ENCODE measurements around the gene DCAF16.

DCAF16 gene

DNA sequence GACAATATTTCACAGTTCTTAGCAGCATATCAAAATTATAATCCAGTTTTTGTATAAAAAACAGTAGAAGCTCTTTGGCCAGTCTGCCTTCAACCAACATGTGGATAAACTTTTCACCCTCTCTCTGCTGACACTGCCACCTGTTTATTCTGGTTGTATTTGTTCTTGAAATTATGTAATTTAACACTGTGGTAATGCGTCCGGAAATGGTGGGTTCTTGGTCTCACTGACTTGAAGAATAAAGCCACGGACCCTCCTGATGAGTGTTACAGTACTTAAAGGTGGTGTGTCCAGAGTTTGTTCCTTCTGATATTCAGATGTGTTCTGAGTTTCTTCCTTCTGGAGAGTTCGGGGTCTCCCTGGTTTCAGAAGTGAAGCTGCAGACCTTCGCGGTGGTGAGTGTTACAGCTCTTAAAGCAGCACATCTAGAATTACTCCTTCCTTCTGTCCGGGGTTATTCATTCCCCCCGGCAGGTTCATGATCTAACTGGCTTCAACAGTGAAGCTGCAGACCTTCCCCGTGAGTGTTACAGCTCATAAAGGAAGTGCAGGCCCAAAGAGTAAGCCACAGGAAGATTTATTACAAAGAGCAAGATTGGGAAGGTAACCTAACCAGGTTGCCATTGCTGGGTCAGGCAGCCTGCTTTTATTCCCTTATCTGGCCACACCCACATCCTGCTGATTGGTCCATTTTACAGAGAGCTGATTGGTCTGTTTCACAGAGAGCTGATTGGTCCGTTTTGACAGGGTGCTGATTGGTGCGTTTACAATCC is 44.9 kb downstream of the DCAF16 start:
- no peaks in the 10 kb centered on the region for H3K36me3 ChIP-seq (ENCODE audit: control insufficient read depth in 2 of 2, insufficient read depth in 1 of 2, low read length in 2 of 2)
- H3K9me3 ChIP-seq (ENCODE audit: control insufficient read depth, insufficient read depth, low read depth, low read length), result no peaks in the 10 kb centered on the region
- no peak overlapping the region for H3K27ac ChIP-seq (ENCODE audit: extremely low read depth, low read depth, low read length)
- TF ChIP-seq ZNF423 (tag by site-specific recombination; IDR thresholded peaks at IDR 0.05), result no peak
- no peak for TF ChIP-seq ZNF274 (IDR thresholded peaks at IDR 0.05; ENCODE audit: low read length)
- no peak for TF ChIP-seq ZNF274 (tag by site-specific recombination; IDR thresholded peaks at IDR 0.05; ENCODE audit: borderline replicate concordance)
- TF ChIP-seq, protein P1, sequence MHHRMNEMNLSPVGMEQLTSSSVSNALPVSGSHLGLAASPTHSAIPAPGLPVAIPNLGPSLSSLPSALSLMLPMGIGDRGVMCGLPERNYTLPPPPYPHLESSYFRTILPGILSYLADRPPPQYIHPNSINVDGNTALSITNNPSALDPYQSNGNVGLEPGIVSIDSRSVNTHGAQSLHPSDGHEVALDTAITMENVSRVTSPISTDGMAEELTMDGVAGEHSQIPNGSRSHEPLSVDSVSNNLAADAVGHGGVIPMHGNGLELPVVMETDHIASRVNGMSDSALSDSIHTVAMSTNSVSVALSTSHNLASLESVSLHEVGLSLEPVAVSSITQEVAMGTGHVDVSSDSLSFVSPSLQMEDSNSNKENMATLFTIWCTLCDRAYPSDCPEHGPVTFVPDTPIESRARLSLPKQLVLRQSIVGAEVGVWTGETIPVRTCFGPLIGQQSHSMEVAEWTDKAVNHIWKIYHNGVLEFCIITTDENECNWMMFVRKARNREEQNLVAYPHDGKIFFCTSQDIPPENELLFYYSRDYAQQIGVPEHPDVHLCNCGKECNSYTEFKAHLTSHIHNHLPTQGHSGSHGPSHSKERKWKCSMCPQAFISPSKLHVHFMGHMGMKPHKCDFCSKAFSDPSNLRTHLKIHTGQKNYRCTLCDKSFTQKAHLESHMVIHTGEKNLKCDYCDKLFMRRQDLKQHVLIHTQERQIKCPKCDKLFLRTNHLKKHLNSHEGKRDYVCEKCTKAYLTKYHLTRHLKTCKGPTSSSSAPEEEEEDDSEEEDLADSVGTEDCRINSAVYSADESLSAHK (tag by site-specific recombination; IDR thresholded peaks at IDR 0.05), result no peak
- TF ChIP-seq ZNF221 (tag by site-specific recombination; IDR thresholded peaks at IDR 0.05; ENCODE audit: borderline replicate concordance), result no peak
- TF ChIP-seq ZBTB48 (tag by site-specific recombination; IDR thresholded peaks at IDR 0.05), result no peak
- TF ChIP-seq ZNF513 (tag by site-specific recombination; IDR thresholded peaks at IDR 0.05), result no peak
- no peak for TF ChIP-seq ZBTB21 (tag by site-specific recombination; IDR thresholded peaks at IDR 0.05)
- TF ChIP-seq KLF8 (tag by site-specific recombination; IDR thresholded peaks at IDR 0.05), result no peak
- TF ChIP-seq ZNF530 (tag by site-specific recombination; IDR thresholded peaks at IDR 0.05; ENCODE audit: low read depth), result no peak
- TF ChIP-seq, protein P2, sequence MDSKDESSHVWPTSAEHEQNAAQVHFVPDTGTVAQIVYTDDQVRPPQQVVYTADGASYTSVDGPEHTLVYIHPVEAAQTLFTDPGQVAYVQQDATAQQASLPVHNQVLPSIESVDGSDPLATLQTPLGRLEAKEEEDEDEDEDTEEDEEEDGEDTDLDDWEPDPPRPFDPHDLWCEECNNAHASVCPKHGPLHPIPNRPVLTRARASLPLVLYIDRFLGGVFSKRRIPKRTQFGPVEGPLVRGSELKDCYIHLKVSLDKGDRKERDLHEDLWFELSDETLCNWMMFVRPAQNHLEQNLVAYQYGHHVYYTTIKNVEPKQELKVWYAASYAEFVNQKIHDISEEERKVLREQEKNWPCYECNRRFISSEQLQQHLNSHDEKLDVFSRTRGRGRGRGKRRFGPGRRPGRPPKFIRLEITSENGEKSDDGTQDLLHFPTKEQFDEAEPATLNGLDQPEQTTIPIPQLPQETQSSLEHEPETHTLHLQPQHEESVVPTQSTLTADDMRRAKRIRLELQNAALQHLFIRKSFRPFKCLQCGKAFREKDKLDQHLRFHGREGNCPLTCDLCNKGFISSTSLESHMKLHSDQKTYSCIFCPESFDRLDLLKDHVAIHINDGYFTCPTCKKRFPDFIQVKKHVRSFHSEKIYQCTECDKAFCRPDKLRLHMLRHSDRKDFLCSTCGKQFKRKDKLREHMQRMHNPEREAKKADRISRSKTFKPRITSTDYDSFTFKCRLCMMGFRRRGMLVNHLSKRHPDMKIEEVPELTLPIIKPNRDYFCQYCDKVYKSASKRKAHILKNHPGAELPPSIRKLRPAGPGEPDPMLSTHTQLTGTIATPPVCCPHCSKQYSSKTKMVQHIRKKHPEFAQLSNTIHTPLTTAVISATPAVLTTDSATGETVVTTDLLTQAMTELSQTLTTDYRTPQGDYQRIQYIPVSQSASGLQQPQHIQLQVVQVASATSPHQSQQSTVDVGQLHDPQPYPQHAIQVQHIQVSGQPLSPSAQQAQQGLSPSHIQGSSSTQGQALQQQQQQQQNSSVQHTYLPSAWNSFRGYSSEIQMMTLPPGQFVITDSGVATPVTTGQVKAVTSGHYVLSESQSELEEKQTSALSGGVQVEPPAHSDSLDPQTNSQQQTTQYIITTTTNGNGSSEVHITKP (tag by site-specific recombination; IDR thresholded peaks at IDR 0.05), result no peak
- TF ChIP-seq ZNF707 (tag by site-specific recombination; IDR thresholded peaks at IDR 0.05), result no peak
- TF ChIP-seq SETDB1 (IDR thresholded peaks at IDR 0.05; ENCODE audit: insufficient read length, low read length), result no peak
- TF ChIP-seq ZNF2 (tag by site-specific recombination; IDR thresholded peaks at IDR 0.05), result no peak
- TF ChIP-seq KLF16 (tag by site-specific recombination; IDR thresholded peaks at IDR 0.05), result no peak
- no peak for TF ChIP-seq ZNF148 (tag by site-specific recombination; IDR thresholded peaks at IDR 0.05; ENCODE audit: borderline replicate concordance)
- TF ChIP-seq MYNN (tag by site-specific recombination; IDR thresholded peaks at IDR 0.05; ENCODE audit: borderline replicate concordance), result no peak
- CTCF ChIA-PET, result no interaction called here
- POLR2A ChIA-PET, result no interaction called here
- H3K4me1 ChIP-seq (ENCODE audit: control insufficient read depth, insufficient read depth, low read length), result no peaks in the 10 kb centered on the region
- no peak overlapping the region for H3K4me3 ChIP-seq (ENCODE audit: low read depth, low read length)
